ENCODE measurements around the gene NSG2. TPM values are rescaled to one million over a fixed set of nuclear protein-coding genes. Genes with fewer than 3 reads are reported as not detected.
"Not testable (repeated sequence)": the region's sequence is repeated elsewhere in the genome, so short reads cannot be mapped to it uniquely, and the experiment has no call there.

NSG2 gene
- total RNA-seq, 2 experiments from 2014 or later, result not detected

- intact Hi-C loops (cut with micrococcal nuclease; ENCODE audit: unreplicated experiment), result no loop called here
- no peaks in the 10 kb centered on the region for H4K20me1 ChIP-seq (ENCODE audit: insufficient read depth, low read length)
- no peaks in the 10 kb centered on the region for H3K9me2 ChIP-seq (ENCODE audit: insufficient read depth, low read length)
- H3K79me2 ChIP-seq (ENCODE audit: insufficient read depth, low read depth, low read length), result no peaks in the 10 kb centered on the region
- H3K9me3 ChIP-seq (ENCODE audit: low read length), result no peaks in the 10 kb centered on the region
- H3K4me1 ChIP-seq (ENCODE audit: insufficient read depth, low read length, poor library complexity, severe bottlenecking), result peaks cover 59% of the 10 kb centered on the region
- TF ChIP-seq, protein P1, sequence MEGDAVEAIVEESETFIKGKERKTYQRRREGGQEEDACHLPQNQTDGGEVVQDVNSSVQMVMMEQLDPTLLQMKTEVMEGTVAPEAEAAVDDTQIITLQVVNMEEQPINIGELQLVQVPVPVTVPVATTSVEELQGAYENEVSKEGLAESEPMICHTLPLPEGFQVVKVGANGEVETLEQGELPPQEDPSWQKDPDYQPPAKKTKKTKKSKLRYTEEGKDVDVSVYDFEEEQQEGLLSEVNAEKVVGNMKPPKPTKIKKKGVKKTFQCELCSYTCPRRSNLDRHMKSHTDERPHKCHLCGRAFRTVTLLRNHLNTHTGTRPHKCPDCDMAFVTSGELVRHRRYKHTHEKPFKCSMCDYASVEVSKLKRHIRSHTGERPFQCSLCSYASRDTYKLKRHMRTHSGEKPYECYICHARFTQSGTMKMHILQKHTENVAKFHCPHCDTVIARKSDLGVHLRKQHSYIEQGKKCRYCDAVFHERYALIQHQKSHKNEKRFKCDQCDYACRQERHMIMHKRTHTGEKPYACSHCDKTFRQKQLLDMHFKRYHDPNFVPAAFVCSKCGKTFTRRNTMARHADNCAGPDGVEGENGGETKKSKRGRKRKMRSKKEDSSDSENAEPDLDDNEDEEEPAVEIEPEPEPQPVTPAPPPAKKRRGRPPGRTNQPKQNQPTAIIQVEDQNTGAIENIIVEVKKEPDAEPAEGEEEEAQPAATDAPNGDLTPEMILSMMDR (conservative IDR thresholded peaks at IDR 0.05; ENCODE audit: low read length), result no peak
- TF ChIP-seq EZH2phosphoT487 (IDR thresholded peaks at IDR 0.05; ENCODE audit: borderline replicate concordance, low read depth, low read length), result no peak
- ChIA-PET POLR2A (interaction anchor here (0.6 kb wide), 1 partner anchor 38 kb away, joined by 3 read pairs; no protein-coding TSS in a partner anchor), CTCF (ENCODE audit: unreplicated experiment) (no interaction called here)
- no peak overlapping the region for H3K27ac ChIP-seq (ENCODE audit: low read depth, low read length, poor library complexity, severe bottlenecking)
- peak overlapping the region; percentile 59; the same call in 1 of the 2 replicates for H2AFZ ChIP-seq (ENCODE audit: low read length)
- no peak overlapping the region for H3K4me3 ChIP-seq (ENCODE audit: low read depth, low read length, poor library complexity, severe bottlenecking)
- H3K36me3 ChIP-seq (ENCODE audit: insufficient read depth, low read length), result no peaks in the 10 kb centered on the region
- 0 out of 2 replicates have a peak overlapping the region, but pooled peaks have one; percentile 64 for H3K4me2 ChIP-seq (ENCODE audit: low read length)
- BruUV-seq (replicated peaks), result no TSS peak
- DNase-seq (ENCODE audit: low spot score), result no peak
Observed at GRCh38 chr5:174100490-174100889, 55.0 kb downstream of the NSG2 start.

DNA sequence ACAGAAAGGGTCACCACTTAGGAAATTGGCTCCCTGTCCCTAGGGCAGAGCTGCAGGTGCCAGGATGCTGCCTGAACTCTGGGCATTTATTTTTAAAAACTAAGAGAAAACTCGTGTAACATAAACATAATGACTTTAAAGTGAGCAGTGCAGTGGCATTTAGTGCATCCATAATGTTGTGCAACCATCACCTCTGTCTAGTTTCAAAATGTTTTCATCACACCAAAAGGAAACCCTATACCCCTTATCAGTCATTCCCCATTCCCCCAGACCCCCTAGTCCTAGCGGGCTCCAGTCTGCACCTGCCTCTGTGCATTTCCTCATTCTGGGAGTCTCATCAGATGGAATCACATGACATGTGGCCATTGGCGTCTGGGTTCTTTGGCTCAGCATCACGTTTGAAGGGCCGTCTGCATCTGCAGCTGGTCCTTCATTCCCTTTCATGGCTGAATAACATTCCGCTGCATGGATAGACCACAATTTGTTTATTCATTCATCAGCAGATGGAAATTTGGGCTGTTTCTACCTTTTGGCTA lies 55.8 kb downstream of the NSG2 start:
- H3K9me3 ChIP-seq (ENCODE audit: low read length), result no peaks in the 10 kb centered on the region
- BruUV-seq (replicated peaks), result no TSS peak
- H2AFZ ChIP-seq (ENCODE audit: low read length), result no peak overlapping the region
- no peaks in the 10 kb centered on the region for H3K9me2 ChIP-seq (ENCODE audit: insufficient read depth, low read length)
- no peak overlapping the region for H3K4me2 ChIP-seq (ENCODE audit: low read length)
- DNase-seq (ENCODE audit: low spot score), result no peak
- intact Hi-C loops (cut with micrococcal nuclease; ENCODE audit: unreplicated experiment), result no loop called here
- no peak overlapping the region for H3K27ac ChIP-seq (ENCODE audit: low read depth, low read length, poor library complexity, severe bottlenecking)
- TF ChIP-seq, protein P1 (conservative IDR thresholded peaks at IDR 0.05; ENCODE audit: low read length), result no peak
- TF ChIP-seq EZH2phosphoT487 (IDR thresholded peaks at IDR 0.05; ENCODE audit: borderline replicate concordance, low read depth, low read length), result no peak
- H4K20me1 ChIP-seq (ENCODE audit: insufficient read depth, low read length), result no peaks in the 10 kb centered on the region
- H3K36me3 ChIP-seq (ENCODE audit: insufficient read depth, low read length), result no peaks in the 10 kb centered on the region
- H3K4me1 ChIP-seq (ENCODE audit: insufficient read depth, low read length, poor library complexity, severe bottlenecking), result peaks cover 51% of the 10 kb centered on the region
- ChIA-PET CTCF (ENCODE audit: unreplicated experiment) (no interaction called here), POLR2A (no interaction called here)
- no peaks in the 10 kb centered on the region for H3K79me2 ChIP-seq (ENCODE audit: insufficient read depth, low read depth, low read length)
- H3K4me3 ChIP-seq (ENCODE audit: low read depth, low read length, poor library complexity, severe bottlenecking), result no peak overlapping the region

DNA sequence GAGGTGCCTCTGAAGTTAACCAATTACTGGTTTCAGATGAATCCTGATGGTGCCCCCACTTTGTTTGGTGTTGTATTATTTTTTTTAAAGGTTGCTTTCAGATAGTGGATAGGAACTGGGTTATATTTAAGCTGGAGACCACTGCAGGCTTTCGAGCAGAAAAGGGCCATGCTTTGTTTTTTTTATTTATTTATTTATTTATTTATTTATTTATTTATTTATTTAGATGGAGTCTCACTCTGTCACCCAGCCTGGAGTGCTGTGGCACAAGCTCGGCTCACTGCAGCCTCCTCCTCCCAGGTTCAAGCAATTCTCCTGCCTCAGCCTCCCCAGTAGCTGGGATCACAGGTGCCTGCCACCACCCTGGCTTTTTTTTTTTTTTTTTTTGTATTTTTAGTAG lies 57.1 kb downstream of the NSG2 start:
- CTCF ChIA-PET (ENCODE audit: unreplicated experiment); BruUV-seq (replicated peaks); H3K9me2 ChIP-seq (ENCODE audit: insufficient read depth, low read length); H3K36me3 ChIP-seq (ENCODE audit: insufficient read depth, low read length); H3K4me3 ChIP-seq (ENCODE audit: low read depth, low read length, poor library complexity, severe bottlenecking); H3K4me2 ChIP-seq (ENCODE audit: low read length); H3K27ac ChIP-seq (ENCODE audit: low read depth, low read length, poor library complexity, severe bottlenecking); H3K79me2 ChIP-seq (ENCODE audit: insufficient read depth, low read depth, low read length); H2AFZ ChIP-seq (ENCODE audit: low read length); DNase-seq (ENCODE audit: low spot score); POLR2A ChIA-PET; H3K9me3 ChIP-seq (ENCODE audit: low read length); H4K20me1 ChIP-seq (ENCODE audit: insufficient read depth, low read length); intact Hi-C loops (cut with micrococcal nuclease; ENCODE audit: unreplicated experiment): not testable (repeated sequence)
- H3K4me1 ChIP-seq (ENCODE audit: insufficient read depth, low read length, poor library complexity, severe bottlenecking), result peaks cover 38% of the 10 kb centered on the region
